ENCODE data around the gene CERS5. TPM values are rescaled to one million over a fixed set of nuclear protein-coding genes. Genes with fewer than 3 reads are reported as not detected.
A peak's percentile ranks its signal among the peaks of the same experiment; 100 is the strongest.
"Not testable (repeated sequence)": the region's sequence is repeated elsewhere in the genome, so short reads cannot be mapped to it uniquely, and the experiment has no call there.

The CERS5 gene
- total RNA-seq, 6 experiments from 2014 or later: 48.0 to 69.3 (median 60.3) TPM

- H3K4me3 Mint-ChIP-seq: peak overlapping the region; percentile 67
- H3K4me1 Mint-ChIP-seq (ENCODE audit: low read depth): peaks cover 50% of the 10 kb centered on the region
- DNase-seq: peak; percentile 64
- H3K9me3 Mint-ChIP-seq: no peaks in the 10 kb centered on the region
- H3K36me3 Mint-ChIP-seq (ENCODE audit: low read depth): peaks cover 24% of the 10 kb centered on the region
- H3K27me3 Mint-ChIP-seq (ENCODE audit: insufficient read depth): no peaks in the 10 kb centered on the region; the same call in 1 of the 2 replicates
- TF ChIP-seq CTCF (IDR thresholded peaks at IDR 0.05): no peak
- H3K27ac Mint-ChIP-seq: peak overlapping the region; percentile 85
These were observed 79.2 kb downstream of the CERS5 start for GRCh38 chr12:50087995-50088394.

GRCh38 chr12:50087151-50087550 lies 80.0 kb downstream of the CERS5 start:
- H3K27me3 Mint-ChIP-seq (ENCODE audit: insufficient read depth): no peaks in the 10 kb centered on the region; the same call in 1 of the 2 replicates
- TF ChIP-seq CTCF (IDR thresholded peaks at IDR 0.05): no peak
- H3K36me3 Mint-ChIP-seq (ENCODE audit: low read depth): peaks cover 24% of the 10 kb centered on the region
- no peak for DNase-seq
- H3K27ac Mint-ChIP-seq: peak overlapping the region; percentile 85
- peak overlapping the region; percentile 92; the same call in 1 of the 2 replicates for H3K4me3 Mint-ChIP-seq
- peaks cover 50% of the 10 kb centered on the region for H3K4me1 Mint-ChIP-seq (ENCODE audit: low read depth)
- no peaks in the 10 kb centered on the region for H3K9me3 Mint-ChIP-seq

GRCh38 chr12:50086148-50086547 lies 81.0 kb downstream of the CERS5 start:
- H3K4me3 Mint-ChIP-seq: peak overlapping the region; percentile 92
- no peaks in the 10 kb centered on the region; the same call in 1 of the 2 replicates for H3K27me3 Mint-ChIP-seq (ENCODE audit: insufficient read depth)
- DNase-seq: no peak
- H3K9me3 Mint-ChIP-seq: no peaks in the 10 kb centered on the region
- H3K36me3 Mint-ChIP-seq (ENCODE audit: low read depth): peaks cover 19% of the 10 kb centered on the region
- TF ChIP-seq CTCF (IDR thresholded peaks at IDR 0.05): no peak
- peak overlapping the region; percentile 76 for H3K27ac Mint-ChIP-seq
- H3K4me1 Mint-ChIP-seq (ENCODE audit: low read depth): peaks cover 50% of the 10 kb centered on the region

GRCh38 chr12:50085615-50086072 lies 81.5 kb downstream of the CERS5 start:
- TF ChIP-seq CTCF (IDR thresholded peaks at IDR 0.05): no peak
- Mint-ChIP-seq H3K27ac (peak overlapping the region; percentile 76), H3K4me3 (peak overlapping the region; percentile 92), H3K4me1 (ENCODE audit: low read depth) (peaks cover 50% of the 10 kb centered on the region), H3K36me3 (ENCODE audit: low read depth) (peaks cover 15% of the 10 kb centered on the region), H3K27me3 (ENCODE audit: insufficient read depth) (no peaks in the 10 kb centered on the region; the same call in 1 of the 2 replicates), H3K9me3 (no peaks in the 10 kb centered on the region)
- DNase-seq: no peak

GRCh38 chr12:50084775-50085614 lies 82.2 kb downstream of the CERS5 start, which contains the start of gene SMARCD1:
TSS of gene SMARCD1 (plus strand) at chr12:50085342. CDS start at chr12:50085370, 28 bp downstream.
- TF ChIP-seq CTCF (IDR thresholded peaks at IDR 0.05): peak; percentile 53
- H3K4me3 Mint-ChIP-seq: peak within 1 kb of the TSS; percentile 92
- peak; percentile 83 for DNase-seq
- peaks cover 49% of the 10 kb centered on the region for H3K4me1 Mint-ChIP-seq (ENCODE audit: low read depth)
- no peaks in the 10 kb centered on the region for H3K9me3 Mint-ChIP-seq
- H3K36me3 Mint-ChIP-seq (ENCODE audit: low read depth): peaks cover 15% of the 10 kb centered on the region
- H3K27ac Mint-ChIP-seq: peak within 1 kb of the TSS; percentile 95
- H3K27me3 Mint-ChIP-seq (ENCODE audit: insufficient read depth): no peaks in the 10 kb centered on the region; the same call in 1 of the 2 replicates

- Mint-ChIP-seq H3K4me3 (peak overlapping the region; percentile 92), H3K27ac (peak overlapping the region; percentile 95), H3K36me3 (ENCODE audit: low read depth) (peaks cover 15% of the 10 kb centered on the region), H3K4me1 (ENCODE audit: low read depth) (peaks cover 45% of the 10 kb centered on the region)
- not testable (repeated sequence) for H3K9me3 Mint-ChIP-seq; DNase-seq; H3K27me3 Mint-ChIP-seq (ENCODE audit: insufficient read depth)
These were observed 82.8 kb downstream of the CERS5 start for GRCh38 chr12:50084409-50084774.
